Breast epithelium (tissue), 4 donors: ENCODE measurements around the gene STAT6. TPM values are rescaled to one million over a fixed set of nuclear protein-coding genes. Genes with fewer than 3 reads are reported as not detected.

Experiments used
- DNase-seq, 2 donors: peaks; one replicate each; pipeline ENCODE4 v3.0.0-alpha.2; 2019; ENCODE audit warnings: low spot score in 2 of 2
- H3K27ac ChIP-seq, 2 donors: fragments of 200-600 bp; sonication (generic) in 1 of 2; one replicate each; pipeline ENCODE4 v1.5.1; 2016 to 2019; ENCODE audit warnings: mild to moderate bottlenecking in 1 of 2
- H3K27me3 ChIP-seq, 2 donors: fragments of 200-600 bp; sonication (generic) in 1 of 2; one replicate each; pipeline versions ENCODE4 v1.5.1 to v1.6.0; 2017 to 2019; ENCODE audit warnings: control low read depth in 1 of 2, mild to moderate bottlenecking in 1 of 2
- H3K36me3 ChIP-seq: fragments of 200-600 bp; one replicate; pipeline ENCODE4 v1.5.1; 2019
- H3K4me1 ChIP-seq, 2 donors: fragments of 200-600 bp; sonication (generic); one replicate each; pipeline ENCODE4 v1.5.1; 2016 to 2019; ENCODE audit warnings: control low read depth in 1 of 2
- H3K4me3 ChIP-seq, 3 donors: fragments of 200-600 bp; sonication (generic); 1 replicate in 2 of 3; 2 replicates in 1 of 3; pipeline ENCODE4 v1.5.1; 2016 to 2019; ENCODE audit warnings: mild to moderate bottlenecking in 3 of 3, moderate library complexity in 2 of 3
- H3K9me3 ChIP-seq, 2 donors: fragments of 200-600 bp; sonication (generic) in 1 of 2; one replicate each; pipeline ENCODE4 v1.5.1; 2016 to 2019; ENCODE audit warnings: control low read depth in 1 of 2
- POLR2A ChIP-seq: fragments of 450-650 bp; IDR thresholded peaks from one replicate; pipeline ENCODE4 v1.6.1; 2016; ENCODE audit warnings: antibody characterized with exemption, mild to moderate bottlenecking, moderate library complexity
- POLR2AphosphoS5 ChIP-seq, 3 donors: sonication (generic); formaldehyde crosslinking; IDR thresholded peaks; one replicate each; pipeline ENCODE4 v1.6.1; 2017; ENCODE audit warnings: antibody characterized with exemption in 3 of 3
- intact Hi-C: fragments of 100-400 bp; cut with DNase I; formaldehyde crosslinking; loops from one replicate; pipeline ENCODE4 v1.15.1; 2023; ENCODE audit warnings: low total_unique reads
- total RNA-seq, 3 donors: library from RNA; depleted of rRNA; stranded (reverse); fragments of >200 nt; gene quantifications; one replicate each; pipeline ENCODE4 v1.1.0, GENCODE V29; 2016
- TF ChIP-seq, protein P1 (sequence below), 3 donors: fragments of 450-650 bp; IDR thresholded peaks; one replicate each; pipeline ENCODE4 v1.5.1; 2016 to 2017; ENCODE audit warnings: antibody characterized with exemption in 3 of 3, mild to moderate bottlenecking in 3 of 3, moderate library complexity in 3 of 3

Gene STAT6
- total RNA-seq, 3 donors from 2014 or later: 139 to 147 (median 146) TPM

DNA sequence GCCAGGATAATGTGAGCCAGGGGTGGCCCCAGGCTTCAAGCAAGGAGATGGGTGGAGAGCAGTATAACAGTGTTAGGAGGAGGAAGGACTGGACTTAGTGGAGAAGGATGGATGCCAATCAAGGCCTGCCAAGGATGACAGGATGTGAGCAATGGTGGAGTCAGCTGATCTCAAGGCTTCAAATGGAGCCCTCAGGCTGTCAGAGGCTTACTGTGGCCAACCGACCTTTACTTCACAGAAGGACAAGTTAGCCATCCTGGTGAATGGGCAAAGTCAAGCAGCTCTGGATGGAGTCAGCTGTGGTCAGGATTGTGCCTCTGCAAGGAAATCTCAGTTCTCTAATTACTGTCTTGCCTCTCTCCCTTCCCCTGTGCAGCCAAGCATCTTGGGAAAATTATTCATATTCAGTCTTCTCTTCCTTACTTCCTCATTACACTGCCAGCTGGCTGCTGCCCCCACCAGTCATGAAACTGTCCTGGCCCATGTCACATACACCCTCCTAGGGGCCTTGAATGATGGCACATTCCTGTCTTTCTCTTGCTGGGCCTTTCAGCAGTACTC, 7.6 kb upstream of the STAT6 start:
- no peak for DNase-seq
- no peaks in the 10 kb centered on the region for H3K27me3 ChIP-seq
- TF ChIP-seq, protein P1, sequence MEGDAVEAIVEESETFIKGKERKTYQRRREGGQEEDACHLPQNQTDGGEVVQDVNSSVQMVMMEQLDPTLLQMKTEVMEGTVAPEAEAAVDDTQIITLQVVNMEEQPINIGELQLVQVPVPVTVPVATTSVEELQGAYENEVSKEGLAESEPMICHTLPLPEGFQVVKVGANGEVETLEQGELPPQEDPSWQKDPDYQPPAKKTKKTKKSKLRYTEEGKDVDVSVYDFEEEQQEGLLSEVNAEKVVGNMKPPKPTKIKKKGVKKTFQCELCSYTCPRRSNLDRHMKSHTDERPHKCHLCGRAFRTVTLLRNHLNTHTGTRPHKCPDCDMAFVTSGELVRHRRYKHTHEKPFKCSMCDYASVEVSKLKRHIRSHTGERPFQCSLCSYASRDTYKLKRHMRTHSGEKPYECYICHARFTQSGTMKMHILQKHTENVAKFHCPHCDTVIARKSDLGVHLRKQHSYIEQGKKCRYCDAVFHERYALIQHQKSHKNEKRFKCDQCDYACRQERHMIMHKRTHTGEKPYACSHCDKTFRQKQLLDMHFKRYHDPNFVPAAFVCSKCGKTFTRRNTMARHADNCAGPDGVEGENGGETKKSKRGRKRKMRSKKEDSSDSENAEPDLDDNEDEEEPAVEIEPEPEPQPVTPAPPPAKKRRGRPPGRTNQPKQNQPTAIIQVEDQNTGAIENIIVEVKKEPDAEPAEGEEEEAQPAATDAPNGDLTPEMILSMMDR (IDR thresholded peaks at IDR 0.05): no peak
- TF ChIP-seq POLR2AphosphoS5 (IDR thresholded peaks at IDR 0.05) (no peak), POLR2A (no peak)
- no peak overlapping the region for H3K4me3 ChIP-seq
- H3K27ac ChIP-seq: peak overlapping the region in 1 of 2 donors; percentile 4
- no peaks in the 10 kb centered on the region for H3K36me3 ChIP-seq
- no peaks in the 10 kb centered on the region for H3K9me3 ChIP-seq
- intact Hi-C loops: no loop called here
- no peaks in the 10 kb centered on the region for H3K4me1 ChIP-seq

DNA sequence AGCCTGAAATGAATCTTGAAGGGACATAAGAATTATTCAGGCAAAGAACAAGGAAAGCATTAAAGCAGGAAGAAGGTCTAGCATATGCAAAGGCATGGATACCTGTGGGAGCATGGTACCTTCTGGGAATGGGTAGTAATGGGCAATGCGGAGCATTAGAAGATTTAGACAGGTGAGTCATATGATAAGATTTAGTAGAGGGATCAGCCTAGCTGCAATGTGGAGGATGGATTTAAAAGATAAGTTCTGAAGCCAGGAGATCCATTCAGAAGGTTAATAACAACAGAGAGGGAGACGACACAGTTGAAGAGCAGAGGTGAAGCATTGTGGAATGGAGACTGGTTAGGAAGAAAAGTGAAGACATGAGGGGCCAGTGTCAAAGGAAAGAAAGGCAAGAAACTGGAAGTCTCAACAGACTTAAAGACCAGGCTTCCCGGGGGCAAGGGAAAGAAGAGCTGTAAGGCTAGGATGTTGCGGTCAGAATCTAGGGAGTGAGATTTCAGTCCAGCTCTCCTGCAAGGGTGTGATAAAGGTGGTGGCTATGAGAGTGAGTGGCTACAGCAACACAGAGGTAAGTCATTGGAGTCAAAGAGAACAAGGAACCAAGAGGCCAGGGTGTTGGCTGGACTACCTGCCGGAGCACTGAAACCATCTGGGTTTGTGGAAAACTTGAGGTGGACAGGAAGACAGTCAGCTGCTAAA, 5.6 kb upstream of the STAT6 start:
- no peak for DNase-seq
- intact Hi-C loops: no loop called here
- TF ChIP-seq, protein P1 (IDR thresholded peaks at IDR 0.05): no peak
- no peak for TF ChIP-seq POLR2A

DNA sequence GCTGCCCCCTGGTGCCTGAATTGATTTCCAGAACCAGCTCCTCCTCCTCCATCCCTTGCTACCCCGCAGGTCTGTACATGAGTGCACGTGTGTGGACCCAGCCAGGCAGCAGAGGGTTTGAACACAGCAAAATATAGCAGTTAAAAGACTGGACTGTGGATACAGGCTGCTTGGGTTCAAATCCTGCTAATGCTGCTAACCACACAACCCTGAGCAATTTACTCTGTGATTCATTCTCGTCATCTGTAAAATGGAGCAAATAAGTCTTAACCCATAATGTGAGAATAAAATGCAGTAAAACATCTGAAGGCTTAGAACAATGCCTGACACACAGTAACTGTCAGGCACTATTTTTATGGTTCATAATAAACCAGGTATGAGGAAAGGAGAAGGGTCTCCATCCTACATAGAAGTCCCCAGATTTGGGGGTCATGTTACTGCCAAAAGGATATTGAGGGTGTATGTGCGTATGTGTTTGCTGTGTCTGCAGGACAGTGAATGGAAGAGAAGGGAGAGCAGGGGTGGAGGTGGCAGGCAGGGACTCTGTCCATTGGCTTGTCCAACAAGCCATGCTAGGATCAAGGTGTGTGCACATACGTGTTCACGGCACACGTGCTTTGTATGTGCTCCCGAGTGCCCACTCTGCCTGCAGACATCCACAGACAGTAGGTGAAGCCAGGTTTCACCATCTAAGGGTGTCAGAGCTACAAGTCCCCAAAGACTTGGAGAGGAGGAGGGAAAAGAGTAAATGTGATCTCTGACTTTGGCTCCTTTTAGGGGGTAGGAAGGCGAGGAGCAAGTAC, 1.5 kb upstream of the STAT6 start:
- no peak for DNase-seq
- peak overlapping the region; percentile 65 to 89 (median 85) for H3K4me3 ChIP-seq
- TF ChIP-seq POLR2A (no peak), POLR2AphosphoS5 (IDR thresholded peaks at IDR 0.05) (no peak)
- TF ChIP-seq, protein P1 (IDR thresholded peaks at IDR 0.05): no peak
- intact Hi-C loops: loop anchor here (5.0 kb wide), 1 partner anchor 40 kb away; no protein-coding TSS in a partner anchor
- no peaks in the 10 kb centered on the region for H3K4me1 ChIP-seq
- H3K27me3 ChIP-seq: no peaks in the 10 kb centered on the region
- no peaks in the 10 kb centered on the region for H3K9me3 ChIP-seq
- H3K27ac ChIP-seq: peak overlapping the region; percentile 96 to 100
- H3K36me3 ChIP-seq: no peaks in the 10 kb centered on the region

More for the DNA sequence above, 5.6 kb upstream of the STAT6 start:
- no peaks in the 10 kb centered on the region for H3K36me3 ChIP-seq
- H3K9me3 ChIP-seq: no peaks in the 10 kb centered on the region
- H3K4me1 ChIP-seq: no peaks in the 10 kb centered on the region
- H3K27ac ChIP-seq: no peak overlapping the region
- no peak overlapping the region for H3K4me3 ChIP-seq
- H3K27me3 ChIP-seq: no peaks in the 10 kb centered on the region

DNA sequence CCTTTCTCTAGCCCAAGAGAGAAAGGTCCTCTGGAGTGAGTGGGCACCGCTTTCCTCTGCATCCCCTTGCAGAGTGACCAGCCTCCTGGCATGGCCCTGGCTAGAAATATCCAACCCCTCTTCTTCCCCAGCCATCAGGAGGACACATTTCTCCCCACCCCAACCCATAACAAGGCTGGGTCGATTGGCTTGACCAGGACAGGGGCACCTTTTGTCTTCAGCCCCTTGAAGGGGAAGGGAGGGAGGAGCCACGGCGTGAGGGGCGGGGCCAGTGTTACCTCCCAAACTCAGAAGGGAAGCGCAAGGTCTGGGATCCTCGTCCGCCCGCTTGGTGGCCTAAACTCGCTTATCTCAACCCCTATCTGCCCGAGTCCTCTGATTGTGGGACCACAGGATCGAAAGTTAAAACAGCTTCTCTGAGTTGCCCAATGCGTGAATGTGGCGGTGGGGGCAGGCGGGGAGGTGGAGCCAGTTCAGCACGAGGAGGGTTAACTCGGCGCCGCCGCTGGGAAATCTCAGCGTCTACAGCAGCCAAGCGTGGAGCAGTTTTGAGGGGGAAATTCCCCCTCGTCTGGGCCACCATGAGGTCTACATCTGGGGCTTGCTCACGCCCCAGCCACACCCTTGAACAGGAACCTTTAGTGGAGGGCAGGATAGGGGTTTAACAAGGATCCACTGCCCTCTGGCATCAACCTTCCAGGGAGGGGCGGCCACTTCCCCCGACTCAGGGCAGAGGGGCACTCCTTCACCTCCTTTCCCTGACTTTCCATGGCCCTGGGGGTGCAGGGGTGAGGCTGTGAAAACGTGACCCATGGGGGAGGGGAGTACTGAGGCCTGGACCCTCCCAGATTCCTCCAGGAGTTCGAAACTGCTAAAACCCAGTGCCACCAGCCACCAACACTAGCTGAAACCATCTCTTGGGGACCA, 795 bp downstream of the STAT6 start:
- no peaks in the 10 kb centered on the region for H3K4me1 ChIP-seq
- peak in 1 of 2 donors; percentile 71 for DNase-seq
- H3K27ac ChIP-seq: peak overlapping the region; percentile 96 to 100
- no peaks in the 10 kb centered on the region for H3K36me3 ChIP-seq
- peak overlapping the region; percentile 65 to 89 (median 85) for H3K4me3 ChIP-seq
- TF ChIP-seq POLR2AphosphoS5 (IDR thresholded peaks at IDR 0.05): peak; percentile 25 to 43 (median 36)
- TF ChIP-seq POLR2A: no peak
- TF ChIP-seq, protein P1 (IDR thresholded peaks at IDR 0.05): no peak
- H3K9me3 ChIP-seq: no peaks in the 10 kb centered on the region
- H3K27me3 ChIP-seq: no peaks in the 10 kb centered on the region
- intact Hi-C loops: loop anchor here (5.0 kb wide), 1 partner anchor 38 kb away; no protein-coding TSS in a partner anchor
